Measurements from ENCODE around the gene TKFC. TPM values are rescaled to one million over a fixed set of nuclear protein-coding genes. Genes with fewer than 3 reads are reported as not detected.

Gene TKFC
- total and polyA plus RNA-seq, 2 experiments from 2014 or later, result 42.3 to 104 TPM

DNA sequence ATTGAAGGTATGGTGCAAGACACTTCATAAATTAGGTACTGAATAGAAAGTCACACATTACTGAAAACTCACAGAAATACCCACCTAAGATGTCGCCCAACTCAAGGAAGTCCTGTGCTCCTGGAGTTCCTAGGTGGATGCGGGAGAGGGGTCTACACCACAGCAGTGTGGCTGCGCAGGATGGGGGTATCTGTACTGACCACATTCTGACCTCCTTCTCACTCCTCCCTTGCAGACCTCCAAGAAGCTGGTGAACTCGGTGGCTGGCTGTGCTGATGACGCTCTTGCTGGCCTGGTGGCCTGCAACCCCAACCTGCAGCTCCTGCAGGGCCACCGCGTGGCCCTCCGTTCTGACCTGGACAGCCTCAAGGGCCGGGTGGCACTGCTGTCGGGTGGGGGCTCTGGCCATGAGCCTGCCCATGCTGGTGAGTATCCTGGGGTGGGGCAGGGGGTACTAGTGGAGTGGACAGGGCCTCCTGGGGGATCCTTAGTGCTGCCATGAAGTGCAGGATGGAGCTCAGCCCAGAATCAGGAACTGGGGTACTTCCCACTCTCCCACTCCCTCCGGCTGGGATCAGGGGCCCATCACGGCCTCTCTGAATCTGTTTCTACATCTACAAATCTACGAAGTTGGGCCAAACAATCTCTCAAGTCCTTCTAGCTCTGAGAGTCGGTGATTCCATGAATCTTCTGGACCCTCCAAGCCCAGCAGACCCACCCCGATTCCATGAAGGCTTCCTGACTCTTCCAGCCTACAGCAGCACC is 4.9 kb downstream of the TKFC start:
- Histone ChIP-seq H3K4me3 (no peak overlapping the region), H3K27me3 (no peaks in the 10 kb centered on the region), H3K27ac (no peak overlapping the region), H2AFZ (no peak overlapping the region), H3K4me2 (no peak overlapping the region), H3K9me3 (ENCODE audit: low read depth) (no peaks in the 10 kb centered on the region), H3K9me2 (replicated peaks; ENCODE audit: insufficient read depth) (no peaks in the 10 kb centered on the region), H3K36me3 (replicated peaks; ENCODE audit: insufficient read depth, low read depth) (no peaks in the 10 kb centered on the region), H4K20me1 (ENCODE audit: insufficient read depth, poor library complexity, severe bottlenecking) (no peaks in the 10 kb centered on the region), H3K79me2 (peaks cover 5% of the 10 kb centered on the region), H3K4me1 (ENCODE audit: insufficient read depth) (peaks cover 16% of the 10 kb centered on the region)
- DNase-seq (ENCODE audit: low spot score), result no peak
- TF ChIP-seq EZH2 (IDR thresholded peaks at IDR 0.05; ENCODE audit: borderline replicate concordance) (no peak), EZH2phosphoT487 (IDR thresholded peaks at IDR 0.05; ENCODE audit: low read depth, severe bottlenecking, unreplicated experiment) (no peak)
- TF ChIP-seq, protein P1, sequence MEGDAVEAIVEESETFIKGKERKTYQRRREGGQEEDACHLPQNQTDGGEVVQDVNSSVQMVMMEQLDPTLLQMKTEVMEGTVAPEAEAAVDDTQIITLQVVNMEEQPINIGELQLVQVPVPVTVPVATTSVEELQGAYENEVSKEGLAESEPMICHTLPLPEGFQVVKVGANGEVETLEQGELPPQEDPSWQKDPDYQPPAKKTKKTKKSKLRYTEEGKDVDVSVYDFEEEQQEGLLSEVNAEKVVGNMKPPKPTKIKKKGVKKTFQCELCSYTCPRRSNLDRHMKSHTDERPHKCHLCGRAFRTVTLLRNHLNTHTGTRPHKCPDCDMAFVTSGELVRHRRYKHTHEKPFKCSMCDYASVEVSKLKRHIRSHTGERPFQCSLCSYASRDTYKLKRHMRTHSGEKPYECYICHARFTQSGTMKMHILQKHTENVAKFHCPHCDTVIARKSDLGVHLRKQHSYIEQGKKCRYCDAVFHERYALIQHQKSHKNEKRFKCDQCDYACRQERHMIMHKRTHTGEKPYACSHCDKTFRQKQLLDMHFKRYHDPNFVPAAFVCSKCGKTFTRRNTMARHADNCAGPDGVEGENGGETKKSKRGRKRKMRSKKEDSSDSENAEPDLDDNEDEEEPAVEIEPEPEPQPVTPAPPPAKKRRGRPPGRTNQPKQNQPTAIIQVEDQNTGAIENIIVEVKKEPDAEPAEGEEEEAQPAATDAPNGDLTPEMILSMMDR (IDR thresholded peaks at IDR 0.05; ENCODE audit: poor library complexity), result no peak
- 97% methylated on average over 15 of the region's 15 CpGs for WGBS (ENCODE audit: low lambda C conversion rate, missing lambda C conversion rate)

DNA sequence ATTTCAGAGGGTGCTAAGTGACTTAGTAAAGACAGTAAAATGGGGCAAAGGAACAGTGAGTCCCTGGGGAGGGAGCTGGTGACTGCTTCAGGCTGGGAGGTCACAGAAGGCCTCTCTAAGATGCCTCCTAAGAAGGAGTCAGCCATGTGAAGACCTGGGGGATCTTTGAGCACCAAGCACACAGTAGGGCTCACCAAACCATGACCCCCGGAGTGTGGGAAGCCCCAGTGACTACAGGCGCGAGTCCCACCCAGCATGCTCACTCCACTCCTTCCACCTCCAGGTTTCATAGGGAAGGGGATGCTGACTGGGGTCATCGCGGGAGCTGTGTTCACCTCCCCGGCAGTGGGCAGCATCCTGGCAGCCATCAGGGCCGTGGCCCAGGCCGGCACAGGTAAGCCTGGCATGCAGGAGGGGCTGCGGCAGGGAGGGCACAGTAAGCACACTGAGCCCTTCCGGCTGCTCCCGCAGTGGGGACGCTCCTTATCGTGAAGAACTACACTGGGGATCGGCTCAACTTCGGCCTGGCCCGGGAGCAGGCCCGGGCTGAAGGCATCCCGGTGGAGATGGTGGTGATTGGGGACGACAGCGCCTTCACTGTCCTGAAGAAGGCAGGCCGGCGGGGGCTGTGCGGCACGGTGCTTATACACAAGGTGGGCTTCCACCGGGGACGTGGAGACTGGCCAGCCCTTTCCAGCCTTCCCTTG is 5.9 kb downstream of the TKFC start:
- TF ChIP-seq, protein P1 (IDR thresholded peaks at IDR 0.05; ENCODE audit: poor library complexity), result no peak
- TF ChIP-seq EZH2phosphoT487 (IDR thresholded peaks at IDR 0.05; ENCODE audit: low read depth, severe bottlenecking, unreplicated experiment), result no peak
- no peak for TF ChIP-seq EZH2 (IDR thresholded peaks at IDR 0.05; ENCODE audit: borderline replicate concordance)

DNA sequence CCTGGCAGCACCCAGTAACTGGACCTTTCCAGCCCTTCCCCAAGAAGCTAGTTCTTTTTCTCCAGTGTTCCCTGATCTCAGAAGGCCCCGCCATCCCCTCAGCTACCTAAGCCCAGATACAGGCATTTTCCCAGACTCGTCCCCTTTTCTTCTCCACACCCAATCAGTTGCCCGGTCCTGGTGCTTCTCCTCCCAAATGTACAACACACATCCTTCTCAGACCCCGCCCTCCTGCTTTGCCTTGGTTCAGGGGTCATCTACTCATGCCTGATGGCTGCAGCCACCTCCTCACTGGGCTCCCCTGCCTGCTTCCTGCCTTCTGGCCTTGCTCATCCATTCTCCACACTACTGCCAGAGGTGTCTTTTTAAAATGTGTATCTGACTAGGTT is 6.5 kb downstream of the TKFC start:
- H3K27me3 ChIP-seq, result no peaks in the 10 kb centered on the region
- no peak overlapping the region for H2AFZ ChIP-seq
- H3K4me1 ChIP-seq (ENCODE audit: insufficient read depth), result peaks cover 5% of the 10 kb centered on the region
- H4K20me1 ChIP-seq (ENCODE audit: insufficient read depth, poor library complexity, severe bottlenecking), result no peaks in the 10 kb centered on the region
- TF ChIP-seq, protein P1 (IDR thresholded peaks at IDR 0.05; ENCODE audit: poor library complexity), result no peak
- TF ChIP-seq EZH2 (IDR thresholded peaks at IDR 0.05; ENCODE audit: borderline replicate concordance) (no peak), EZH2phosphoT487 (IDR thresholded peaks at IDR 0.05; ENCODE audit: low read depth, severe bottlenecking, unreplicated experiment) (no peak)
- WGBS (ENCODE audit: low lambda C conversion rate, missing lambda C conversion rate), result 89% methylated on average over 4 of the region's 4 CpGs
- no peaks in the 10 kb centered on the region for H3K79me2 ChIP-seq
- no peaks in the 10 kb centered on the region for H3K9me3 ChIP-seq (ENCODE audit: low read depth)
- no peak overlapping the region for H3K27ac ChIP-seq
- H3K4me2 ChIP-seq, result no peak overlapping the region
- H3K36me3 ChIP-seq (replicated peaks; ENCODE audit: insufficient read depth, low read depth), result no peaks in the 10 kb centered on the region
- no peaks in the 10 kb centered on the region for H3K9me2 ChIP-seq (replicated peaks; ENCODE audit: insufficient read depth)
- no peak overlapping the region for H3K4me3 ChIP-seq
- no peak for DNase-seq (ENCODE audit: low spot score)

More for the DNA sequence above, 5.9 kb downstream of the TKFC start:
- Histone ChIP-seq H3K79me2 (peaks cover 2% of the 10 kb centered on the region), H2AFZ (no peak overlapping the region), H3K4me2 (no peak overlapping the region), H3K4me3 (no peak overlapping the region), H3K4me1 (ENCODE audit: insufficient read depth) (peaks cover 11% of the 10 kb centered on the region), H3K9me3 (ENCODE audit: low read depth) (no peaks in the 10 kb centered on the region), H3K36me3 (replicated peaks; ENCODE audit: insufficient read depth, low read depth) (no peaks in the 10 kb centered on the region), H4K20me1 (ENCODE audit: insufficient read depth, poor library complexity, severe bottlenecking) (no peaks in the 10 kb centered on the region), H3K27ac (no peak overlapping the region), H3K27me3 (no peaks in the 10 kb centered on the region), H3K9me2 (replicated peaks; ENCODE audit: insufficient read depth) (no peaks in the 10 kb centered on the region)
- WGBS (ENCODE audit: low lambda C conversion rate, missing lambda C conversion rate), result 98% methylated on average over 22 of the region's 26 CpGs
- DNase-seq (ENCODE audit: low spot score), result no peak

Measured in hepatocyte (in vitro differentiated cells).